WTC11 (cell line): ENCODE data around the gene GNA12. TPM values are rescaled to one million over a fixed set of nuclear protein-coding genes. Genes with fewer than 3 reads are reported as not detected.
A peak's percentile ranks its signal among the peaks of the same experiment; 100 is the strongest.

ENCODE experiments used
- ATAC-seq: fragments of 200-7000 bp; cut with Tn5 transposase; 2 replicates; pipeline ENCODE4 v1.10.0; 2021; ENCODE audit warnings: mild to moderate bottlenecking, moderate library complexity
- CTCF ChIA-PET: fragments of 300-600 bp; sonication (Branson Sonifier 250); formaldehyde crosslinking; loops from one replicate; lab custom pipeline; 2021; ENCODE audit warnings: antibody characterized with exemption; lab: Charles Lee
- POLR2A ChIA-PET: fragments of 350-600 bp; sonication (Branson Sonifier 250); formaldehyde crosslinking; loops from one replicate; lab custom pipeline; 2021; ENCODE audit warnings: antibody characterized with exemption; lab: Charles Lee
- DNase-seq: peaks from one replicate; pipeline ENCODE4 v3.0.0; 2021; ENCODE audit warnings: low spot score
- H3K27ac Mint-ChIP-seq: 2 replicates; pipeline ENCODE4 v1.8.0; 2021; ENCODE audit warnings: mixed read lengths
- H3K27me3 Mint-ChIP-seq: 2 replicates; pipeline ENCODE4 v1.8.0; 2021; ENCODE audit warnings: low read depth, mild to moderate bottlenecking, moderate library complexity, mixed read lengths
- H3K36me3 Mint-ChIP-seq: 2 replicates; pipeline ENCODE4 v1.8.0; 2021; ENCODE audit warnings: mixed read lengths
- H3K4me1 Mint-ChIP-seq: 2 replicates; pipeline ENCODE4 v1.8.0; 2022; ENCODE audit warnings: mixed read lengths
- H3K4me3 Mint-ChIP-seq: 2 replicates; pipeline ENCODE4 v1.8.0; 2021; ENCODE audit warnings: mild to moderate bottlenecking, moderate library complexity, mixed read lengths
- H3K9me3 Mint-ChIP-seq: 2 replicates; pipeline ENCODE4 v1.8.0; 2021; ENCODE audit warnings: mixed read lengths
- ARID4B ChIP-seq: sonication (generic); formaldehyde crosslinking; IDR thresholded peaks from 2 replicates; pipeline ENCODE4 v1.8.0; 2023; ENCODE audit warnings: missing genetic modification reagents, mild to moderate bottlenecking, borderline replicate concordance
- CDX4 ChIP-seq: fragments of 250-450 bp; sonication (Bioruptor Pico); IDR thresholded peaks from 2 replicates; pipeline ENCODE4 v1.9.0; 2021; ENCODE audit warnings: moderate library complexity, mild to moderate bottlenecking, inconsistent platforms, borderline replicate concordance
- ERG ChIP-seq: fragments of 250-450 bp; sonication (Bioruptor Pico); IDR thresholded peaks from 2 replicates; pipeline ENCODE4 v1.8.0; 2021; ENCODE audit warnings: mild to moderate bottlenecking
- HMGA2 ChIP-seq: fragments of 250-450 bp; sonication (Bioruptor Pico); IDR thresholded peaks from 2 replicates; pipeline ENCODE4 v1.4.0; 2021; ENCODE audit warnings: mild to moderate bottlenecking, moderate library complexity
- IRF2 ChIP-seq: sonication (generic); formaldehyde crosslinking; IDR thresholded peaks from 2 replicates; pipeline ENCODE4 v1.8.0; 2022; ENCODE audit warnings: low read depth, missing genetic modification reagents, borderline replicate concordance
- JAZF1 ChIP-seq: fragments of 250-450 bp; sonication (Bioruptor Pico); IDR thresholded peaks from 2 replicates; pipeline ENCODE4 v1.9.0; 2021; ENCODE audit warnings: moderate library complexity, mild to moderate bottlenecking, inconsistent platforms
- MAX ChIP-seq: sonication (generic); formaldehyde crosslinking; IDR thresholded peaks from 2 replicates; pipeline ENCODE4 v1.8.0; 2022; ENCODE audit warnings: mild to moderate bottlenecking, missing genetic modification reagents
- MLX ChIP-seq: sonication (generic); formaldehyde crosslinking; IDR thresholded peaks from 2 replicates; pipeline ENCODE4 v1.8.1; 2023; ENCODE audit warnings: mild to moderate bottlenecking, missing genetic modification reagents, moderate library complexity
- NFE2L1 ChIP-seq: sonication (generic); formaldehyde crosslinking; IDR thresholded peaks from 2 replicates; pipeline ENCODE4 v1.8.1; 2023; ENCODE audit warnings: missing genetic modification reagents
- PREB ChIP-seq: sonication (generic); formaldehyde crosslinking; IDR thresholded peaks from 2 replicates; pipeline ENCODE4 v1.8.1; 2022; ENCODE audit warnings: mild to moderate bottlenecking, missing genetic modification reagents, moderate library complexity, borderline replicate concordance
- STAT6 ChIP-seq: sonication (generic); formaldehyde crosslinking; conservative IDR thresholded peaks from 2 replicates; pipeline ENCODE4 v1.8.1; 2023; ENCODE audit warnings: mild to moderate bottlenecking, low read depth, missing genetic modification reagents, moderate library complexity
- TCF7 ChIP-seq: sonication (generic); formaldehyde crosslinking; IDR thresholded peaks from 2 replicates; pipeline ENCODE4 v1.8.0; 2022; ENCODE audit warnings: mild to moderate bottlenecking, low read depth, missing genetic modification reagents, moderate library complexity
- TEAD1 ChIP-seq: sonication (generic); formaldehyde crosslinking; IDR thresholded peaks from 2 replicates; pipeline ENCODE4 v1.8.0; 2022; ENCODE audit warnings: mild to moderate bottlenecking, missing genetic modification reagents
- USF2 ChIP-seq: sonication (generic); formaldehyde crosslinking; IDR thresholded peaks from 2 replicates; pipeline ENCODE4 v1.8.1; 2023; ENCODE audit warnings: mild to moderate bottlenecking, missing genetic modification reagents, moderate library complexity
- ZMAT4 ChIP-seq: fragments of 250-450 bp; sonication (Bioruptor Pico); IDR thresholded peaks from 2 replicates; pipeline ENCODE4 v1.9.0; 2021; ENCODE audit warnings: mild to moderate bottlenecking
- ZNF263 ChIP-seq: sonication (generic); formaldehyde crosslinking; IDR thresholded peaks from 2 replicates; pipeline ENCODE4 v1.8.1; 2022; ENCODE audit warnings: low read depth, mild to moderate bottlenecking, moderate library complexity, missing genetic modification reagents
- total RNA-seq: library from RNA; stranded (reverse); gene quantifications from 3 replicates; pipeline ENCODE4 v1.2.3, GENCODE V29; 2021

GNA12 gene
- total RNA-seq, 1 experiment from 2014 or later = 99.6 TPM

GRCh38 chr7:2815875-2816245 lies 28.2 kb downstream of the GNA12 start:
- DNase-seq = no peak
- H3K36me3 Mint-ChIP-seq = peaks cover 3% of the 10 kb centered on the region
- peak overlapping the region; percentile 96 for H3K27ac Mint-ChIP-seq
- no peak overlapping the region for H3K4me3 Mint-ChIP-seq
- H3K27me3 Mint-ChIP-seq = no peaks in the 10 kb centered on the region
- H3K9me3 Mint-ChIP-seq = no peaks in the 10 kb centered on the region
- peaks cover 96% of the 10 kb centered on the region for H3K4me1 Mint-ChIP-seq
- ATAC-seq = no peak
- CTCF ChIA-PET = interaction anchor here (1.6 to 2.0 kb wide), 2 partner anchors 11 to 55 kb away, joined by 6 to 9 read pairs; no protein-coding TSS in a partner anchor
- no peak for TF ChIP-seq ARID4B (CRISPR knock-in tag)
- no peak for TF ChIP-seq HMGA2
- TF ChIP-seq USF2 = no peak
- TF ChIP-seq TCF7 (CRISPR knock-in tag) = no peak
- TF ChIP-seq ZMAT4 = no peak
- TF ChIP-seq IRF2 (CRISPR knock-in tag) = no peak
- TF ChIP-seq TEAD1 (CRISPR knock-in tag) = no peak
- no peak for TF ChIP-seq PREB (CRISPR knock-in tag)
- TF ChIP-seq JAZF1 (CRISPR knock-in tag) = no peak
- no peak for TF ChIP-seq CDX4 (CRISPR knock-in tag)
- TF ChIP-seq, all 79 proteins: peak for 0
- POLR2A ChIA-PET = no interaction called here

- ChIA-PET CTCF (interaction anchor here (0.9 to 2.0 kb wide), 4 partner anchors 10 to 78 kb away, joined by 4 to 9 read pairs (median 6); no protein-coding TSS in a partner anchor), POLR2A (interaction anchor here (1.0 kb wide), 1 partner anchor 10 kb away, joined by 4 read pairs; no protein-coding TSS in a partner anchor)
- Mint-ChIP-seq H3K27me3 (no peaks in the 10 kb centered on the region), H3K9me3 (no peaks in the 10 kb centered on the region), H3K27ac (peak overlapping the region; percentile 96), H3K4me3 (peak overlapping the region; percentile 30), H3K36me3 (peaks cover 3% of the 10 kb centered on the region), H3K4me1 (peaks cover 98% of the 10 kb centered on the region)
- ATAC-seq (peak; percentile 67), DNase-seq (peak; percentile 58)
- TF ChIP-seq ERG (CRISPR knock-in tag) = no peak
- TF ChIP-seq STAT6 (CRISPR knock-in tag) = no peak
- TF ChIP-seq MLX (CRISPR knock-in tag) = no peak
- TF ChIP-seq ZNF263 = peak; percentile 82; the same call in 1 of the 2 replicates
- 0 out of 2 replicates have a peak, but pooled peaks have one; percentile 35 for TF ChIP-seq MAX (CRISPR knock-in tag)
- peak; percentile 89 for TF ChIP-seq NFE2L1 (CRISPR knock-in tag)
- TF ChIP-seq USF2 = no peak
- TF ChIP-seq CDX4 (CRISPR knock-in tag) = no peak
Measured at GRCh38 chr7:2814946-2815874, 28.9 kb downstream of the GNA12 start.
